ENCODE measurements around the gene MED12L. TPM values are rescaled to one million over a fixed set of nuclear protein-coding genes. Genes with fewer than 3 reads are reported as not detected.

MED12L gene
- total RNA-seq, 6 donors from 2014 or later, result 0.27 to 1.5 (median 0.31) TPM; not detected in 2

GRCh38 chr3:151262871-151263525, 177.5 kb downstream of the MED12L start:
- DNase-seq, result no peak
- Histone ChIP-seq H3K4me3 (no peak overlapping the region), H3K4me1 (no peaks in the 10 kb centered on the region), H3K27ac (no peak overlapping the region), H3K27me3 (no peaks in the 10 kb centered on the region), H3K9me3 (no peaks in the 10 kb centered on the region), H3K36me3 (no peaks in the 10 kb centered on the region)
- ATAC-seq (ENCODE audit: low FRiP score in 2 of 2), result no peak
- TF ChIP-seq POLR2A (IDR thresholded peaks at IDR 0.05) (no peak), POLR2AphosphoS5 (IDR thresholded peaks at IDR 0.05) (no peak), CTCF (IDR thresholded peaks at IDR 0.05) (no peak), EP300 (IDR thresholded peaks at IDR 0.05) (no peak)
- 75 to 86% methylated on average over 8 of the region's 8 CpGs for WGBS, 2 donors

DNA sequence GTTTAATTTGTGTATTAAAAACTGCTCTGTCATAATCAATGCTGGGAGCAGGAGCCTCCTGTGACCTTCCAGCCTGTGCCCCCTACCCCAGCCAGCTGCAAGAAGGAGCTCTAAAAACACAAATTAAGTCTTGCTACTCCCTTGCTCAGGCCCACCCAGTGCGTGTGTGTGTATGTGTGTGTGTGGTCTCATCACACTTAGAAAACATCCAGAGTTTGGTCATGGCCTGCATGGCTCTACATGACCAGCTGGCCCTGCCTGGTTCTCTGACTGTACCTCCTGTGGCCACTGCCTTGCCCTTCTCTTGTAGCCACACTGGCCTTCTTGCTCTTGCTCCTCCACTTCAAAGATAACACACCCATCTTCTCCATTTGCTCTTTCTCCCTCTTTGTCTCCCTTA, 179.1 kb downstream of the MED12L start:
- TF ChIP-seq CTCF (IDR thresholded peaks at IDR 0.05) (no peak), POLR2A (IDR thresholded peaks at IDR 0.05) (no peak), POLR2AphosphoS5 (IDR thresholded peaks at IDR 0.05) (no peak), EP300 (IDR thresholded peaks at IDR 0.05) (no peak)
- DNase-seq (no peak), ATAC-seq (ENCODE audit: low FRiP score in 2 of 2) (no peak)
- Histone ChIP-seq H3K9me3 (no peaks in the 10 kb centered on the region), H3K36me3 (no peaks in the 10 kb centered on the region), H3K4me3 (no peak overlapping the region), H3K4me1 (no peaks in the 10 kb centered on the region), H3K27ac (no peak overlapping the region), H3K27me3 (no peaks in the 10 kb centered on the region)
- 84 to 87% methylated on average over 1 of the region's 1 CpG for WGBS, 2 donors

- H3K36me3 ChIP-seq, result no peaks in the 10 kb centered on the region
These were observed 179.7 kb downstream of the MED12L start for GRCh38 chr3:151265166-151265565.

GRCh38 chr3:151265866-151266265, 180.4 kb downstream of the MED12L start:
- TF ChIP-seq CTCF (IDR thresholded peaks at IDR 0.05) (no peak), POLR2AphosphoS5 (IDR thresholded peaks at IDR 0.05) (no peak), POLR2A (IDR thresholded peaks at IDR 0.05) (no peak), EP300 (IDR thresholded peaks at IDR 0.05) (no peak)
- no peaks in the 10 kb centered on the region for H3K36me3 ChIP-seq
- ATAC-seq (ENCODE audit: low FRiP score in 2 of 2) (peak; percentile 59 to 93), DNase-seq (peak in 1 of 2 donors; percentile 28)
- no peak overlapping the region for H3K4me3 ChIP-seq
- no peak overlapping the region for H3K27ac ChIP-seq
- 55 to 72% methylated on average over 5 of the region's 5 CpGs for WGBS, 2 donors
- no peaks in the 10 kb centered on the region for H3K27me3 ChIP-seq
- H3K9me3 ChIP-seq, result no peaks in the 10 kb centered on the region
- H3K4me1 ChIP-seq, result no peaks in the 10 kb centered on the region

More at GRCh38 chr3:151265166-151265565, 179.7 kb downstream of the MED12L start:
- ATAC-seq (ENCODE audit: low FRiP score in 2 of 2) (peak in 1 of 2 donors; percentile 44), DNase-seq (no peak)
- H3K4me3 ChIP-seq, result no peak overlapping the region
- H3K4me1 ChIP-seq, result no peaks in the 10 kb centered on the region
- H3K27me3 ChIP-seq, result no peaks in the 10 kb centered on the region
- 75 to 77% methylated on average over 5 of the region's 5 CpGs for WGBS, 2 donors
- H3K9me3 ChIP-seq, result no peaks in the 10 kb centered on the region
- no peak overlapping the region for H3K27ac ChIP-seq
- TF ChIP-seq POLR2AphosphoS5 (IDR thresholded peaks at IDR 0.05), result no peak
- TF ChIP-seq CTCF (IDR thresholded peaks at IDR 0.05), result no peak
- no peak for TF ChIP-seq POLR2A (IDR thresholded peaks at IDR 0.05)
- TF ChIP-seq EP300 (IDR thresholded peaks at IDR 0.05), result no peak

GRCh38 chr3:151267066-151267465, 181.6 kb downstream of the MED12L start:
- no peaks in the 10 kb centered on the region for H3K4me1 ChIP-seq
- no peak overlapping the region for H3K27ac ChIP-seq
- ATAC-seq (ENCODE audit: low FRiP score in 2 of 2) (no peak), DNase-seq (no peak)
- WGBS, 2 donors, result 74 to 82% methylated on average over 1 of the region's 1 CpG
- no peak overlapping the region for H3K4me3 ChIP-seq
- no peaks in the 10 kb centered on the region for H3K27me3 ChIP-seq
- no peaks in the 10 kb centered on the region for H3K9me3 ChIP-seq
- no peaks in the 10 kb centered on the region for H3K36me3 ChIP-seq
- TF ChIP-seq EP300 (IDR thresholded peaks at IDR 0.05), result no peak
- TF ChIP-seq POLR2A (IDR thresholded peaks at IDR 0.05), result no peak
- TF ChIP-seq POLR2AphosphoS5 (IDR thresholded peaks at IDR 0.05), result no peak
- no peak for TF ChIP-seq CTCF (IDR thresholded peaks at IDR 0.05)

All from upper lobe of left lung (tissue), 6 donors.